Loucy (cell line): ENCODE results near the gene BCAR3.

ENCODE experiments used
- H2AFZ ChIP-seq: fragments of 200-600 bp; sonication (generic); 2 replicates; pipeline ENCODE4 v1.6.0; 2016; ENCODE audit warnings: antibody characterized with exemption, mild to moderate bottlenecking, low read length, moderate library complexity
- H3F3A ChIP-seq: fragments of 200-600 bp; 2 replicates; pipeline ENCODE4 v1.6.0; 2016; ENCODE audit warnings: antibody characterized with exemption, low read depth, mild to moderate bottlenecking
- H3K27me3 ChIP-seq: fragments of 200-600 bp; sonication (generic); 2 replicates; pipeline ENCODE4 v1.6.1; 2014; ENCODE audit warnings: low read length, mild to moderate bottlenecking; ENCODE audit not compliant: insufficient read depth, poor library complexity, severe bottlenecking
- H3K36me3 ChIP-seq: fragments of 200-600 bp; sonication (generic); 2 replicates; pipeline ENCODE4 v1.6.1; 2016; ENCODE audit warnings: low read length; ENCODE audit not compliant: insufficient read depth
- H3K4me1 ChIP-seq: fragments of 200-600 bp; sonication (generic); 2 replicates; pipeline ENCODE4 v1.5.1; 2014; ENCODE audit warnings: low read length, mild to moderate bottlenecking; ENCODE audit not compliant: insufficient read depth, poor library complexity, severe bottlenecking
- H3K4me2 ChIP-seq: fragments of 200-600 bp; sonication (generic); 2 replicates; pipeline ENCODE4 v1.6.0; 2014; ENCODE audit warnings: antibody characterized with exemption, low read length, low read depth, mild to moderate bottlenecking; ENCODE audit not compliant: poor library complexity, severe bottlenecking
- H3K4me3 ChIP-seq: fragments of 200-600 bp; sonication (generic); 2 replicates; pipeline ENCODE4 v1.5.1; 2014; ENCODE audit warnings: low read length, mild to moderate bottlenecking, mixed read lengths; ENCODE audit not compliant: poor library complexity, severe bottlenecking
- H3K79me2 ChIP-seq: fragments of 200-600 bp; sonication (generic); 2 replicates; pipeline ENCODE4 v1.6.1; 2014; ENCODE audit warnings: low read length; ENCODE audit not compliant: insufficient read depth
- H3K9ac ChIP-seq: fragments of 200-600 bp; sonication (generic); 2 replicates; pipeline ENCODE4 v1.6.0; 2014; ENCODE audit warnings: mild to moderate bottlenecking, low read depth, low read length, moderate library complexity; ENCODE audit not compliant: poor library complexity, severe bottlenecking
- H3K9me2 ChIP-seq: fragments of 200-600 bp; sonication (generic); replicated peaks from 2 replicates; pipeline ENCODE4 v1.6.1; 2016; ENCODE audit warnings: low read depth, low read length, mixed read lengths
- H3K9me3 ChIP-seq: fragments of 200-600 bp; sonication (generic); 2 replicates; pipeline ENCODE4 v1.6.1; 2014; ENCODE audit warnings: mild to moderate bottlenecking, antibody characterized with exemption, low read length, low read depth; ENCODE audit not compliant: insufficient read depth
- H4K20me1 ChIP-seq: fragments of 200-600 bp; sonication (generic); 2 replicates; pipeline ENCODE4 v1.6.0; 2014; ENCODE audit warnings: antibody characterized with exemption, low read length, mild to moderate bottlenecking; ENCODE audit not compliant: insufficient read depth, poor library complexity, severe bottlenecking
- EZH2phosphoT487 ChIP-seq: fragments of 200-600 bp; IDR thresholded peaks from 2 replicates; pipeline ENCODE4 v1.6.1; 2018; ENCODE audit warnings: antibody characterized with exemption, mild to moderate bottlenecking, moderate library complexity, borderline replicate concordance
- TF ChIP-seq, protein P1 (sequence below): fragments of 200-600 bp; sonication (generic); conservative IDR thresholded peaks from 2 replicates; pipeline ENCODE4 v1.5.1; 2014; ENCODE audit warnings: mild to moderate bottlenecking, antibody characterized with exemption, low read length

BCAR3 gene

GRCh38 chr1:93692026-93692425, 10.4 kb upstream of the BCAR3 start:
- Histone ChIP-seq H3K27me3 (no peaks in the 10 kb centered on the region), H3K36me3 (no peaks in the 10 kb centered on the region), H4K20me1 (no peaks in the 10 kb centered on the region), H3K79me2 (no peaks in the 10 kb centered on the region), H2AFZ (peak overlapping the region; percentile 38), H3K4me1 (peaks cover 24% of the 10 kb centered on the region), H3K9me3 (no peaks in the 10 kb centered on the region), H3K4me2 (peak overlapping the region; percentile 51), H3K9me2 (no peaks in the 10 kb centered on the region), H3K4me3 (no peak overlapping the region), H3F3A (no peaks in the 10 kb centered on the region), H3K9ac (no peak overlapping the region)
- TF ChIP-seq EZH2phosphoT487, result no peak
- TF ChIP-seq, protein P1, sequence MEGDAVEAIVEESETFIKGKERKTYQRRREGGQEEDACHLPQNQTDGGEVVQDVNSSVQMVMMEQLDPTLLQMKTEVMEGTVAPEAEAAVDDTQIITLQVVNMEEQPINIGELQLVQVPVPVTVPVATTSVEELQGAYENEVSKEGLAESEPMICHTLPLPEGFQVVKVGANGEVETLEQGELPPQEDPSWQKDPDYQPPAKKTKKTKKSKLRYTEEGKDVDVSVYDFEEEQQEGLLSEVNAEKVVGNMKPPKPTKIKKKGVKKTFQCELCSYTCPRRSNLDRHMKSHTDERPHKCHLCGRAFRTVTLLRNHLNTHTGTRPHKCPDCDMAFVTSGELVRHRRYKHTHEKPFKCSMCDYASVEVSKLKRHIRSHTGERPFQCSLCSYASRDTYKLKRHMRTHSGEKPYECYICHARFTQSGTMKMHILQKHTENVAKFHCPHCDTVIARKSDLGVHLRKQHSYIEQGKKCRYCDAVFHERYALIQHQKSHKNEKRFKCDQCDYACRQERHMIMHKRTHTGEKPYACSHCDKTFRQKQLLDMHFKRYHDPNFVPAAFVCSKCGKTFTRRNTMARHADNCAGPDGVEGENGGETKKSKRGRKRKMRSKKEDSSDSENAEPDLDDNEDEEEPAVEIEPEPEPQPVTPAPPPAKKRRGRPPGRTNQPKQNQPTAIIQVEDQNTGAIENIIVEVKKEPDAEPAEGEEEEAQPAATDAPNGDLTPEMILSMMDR, result no peak

DNA sequence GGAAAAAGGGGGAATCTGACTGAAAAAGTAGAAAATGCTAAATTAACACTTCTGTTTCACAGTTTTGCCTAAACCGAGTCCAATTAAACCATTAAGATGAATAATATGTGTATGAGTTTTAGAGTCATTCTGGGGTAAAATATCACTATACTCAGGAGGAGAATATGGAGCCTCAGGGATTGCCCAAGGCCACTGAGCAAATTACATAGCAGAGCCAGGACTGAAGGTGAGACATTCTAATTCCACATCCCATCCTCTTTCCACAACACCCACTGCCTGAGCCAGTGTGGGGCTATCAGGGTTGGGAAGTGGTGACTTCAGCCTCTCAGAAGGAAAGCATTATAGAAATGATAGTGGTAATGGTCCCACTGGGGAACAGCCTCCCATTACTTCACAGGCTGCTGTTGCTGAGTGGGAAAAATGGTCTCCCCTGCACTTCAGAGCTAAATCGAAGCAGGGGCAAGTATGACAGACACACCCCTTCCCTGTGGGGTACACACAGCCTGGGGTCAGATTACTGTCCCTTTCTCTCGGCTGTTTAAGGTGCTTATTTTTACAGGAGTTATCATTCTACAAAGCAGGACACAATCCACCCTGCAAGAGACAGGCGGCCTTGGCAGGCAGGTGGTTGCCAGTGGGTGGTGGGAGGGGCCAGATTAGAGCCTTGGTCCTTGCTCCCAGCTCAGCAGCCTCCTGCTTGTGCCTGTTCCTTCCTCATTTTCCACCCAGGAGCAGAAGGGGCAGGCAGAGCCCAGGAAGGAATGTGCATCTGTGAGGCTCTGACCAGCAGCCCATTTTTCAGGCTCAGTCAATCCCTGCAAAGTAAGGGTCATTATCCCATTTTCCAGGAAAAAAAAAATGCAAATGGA, 9.5 kb upstream of the BCAR3 start:
- no peak overlapping the region for H3K4me3 ChIP-seq
- no peaks in the 10 kb centered on the region for H3K79me2 ChIP-seq
- no peaks in the 10 kb centered on the region for H4K20me1 ChIP-seq
- H3K27me3 ChIP-seq, result no peaks in the 10 kb centered on the region
- no peaks in the 10 kb centered on the region for H3K36me3 ChIP-seq
- TF ChIP-seq, protein P1, result no peak
- TF ChIP-seq EZH2phosphoT487, result no peak
- H3F3A ChIP-seq, result no peaks in the 10 kb centered on the region
- no peaks in the 10 kb centered on the region for H3K9me3 ChIP-seq
- H3K4me1 ChIP-seq, result peaks cover 24% of the 10 kb centered on the region
- H2AFZ ChIP-seq, result no peak overlapping the region
- H3K4me2 ChIP-seq, result no peak overlapping the region
- H3K9me2 ChIP-seq, result no peaks in the 10 kb centered on the region
- no peak overlapping the region for H3K9ac ChIP-seq

- Histone ChIP-seq H3F3A (no peaks in the 10 kb centered on the region), H3K4me1 (peaks cover 24% of the 10 kb centered on the region)
These were observed 8.7 kb upstream of the BCAR3 start for GRCh38 chr1:93690341-93690740.

More at GRCh38 chr1:93690341-93690740, 8.7 kb upstream of the BCAR3 start:
- no peaks in the 10 kb centered on the region for H3K9me3 ChIP-seq
- TF ChIP-seq, protein P1, result no peak
- TF ChIP-seq EZH2phosphoT487, result no peak
- H3K9ac ChIP-seq, result no peak overlapping the region
- no peaks in the 10 kb centered on the region for H3K36me3 ChIP-seq
- no peak overlapping the region for H3K4me2 ChIP-seq
- no peaks in the 10 kb centered on the region for H3K79me2 ChIP-seq
- H3K4me3 ChIP-seq, result no peak overlapping the region
- no peak overlapping the region for H2AFZ ChIP-seq
- H3K27me3 ChIP-seq, result no peaks in the 10 kb centered on the region
- no peaks in the 10 kb centered on the region for H4K20me1 ChIP-seq
- H3K9me2 ChIP-seq, result no peaks in the 10 kb centered on the region
